Measurements from ENCODE around the gene SYPL2.

The SYPL2 gene

GRCh38 chr1:109509176-109510134 is 43.1 kb downstream of the SYPL2 start, which contains the start of gene AMIGO1:
AMIGO1 (minus strand) TSS chr1:109509727; CDS start chr1:109508912, 815 bp downstream.
- peak within 1 kb of the TSS; percentile 85 for H3K27ac Mint-ChIP-seq
- H3K36me3 Mint-ChIP-seq (ENCODE audit: low read depth) = peaks cover 7% of the 10 kb centered on the region
- peaks cover 60% of the 10 kb centered on the region for H3K4me1 Mint-ChIP-seq (ENCODE audit: low read depth)
- peak within 1 kb of the TSS; percentile 89 for H3K4me3 Mint-ChIP-seq
- no peaks in the 10 kb centered on the region for H3K9me3 Mint-ChIP-seq
- peaks cover 9% of the 10 kb centered on the region for H3K27me3 Mint-ChIP-seq

GRCh38 chr1:109513110-109513710 is 46.9 kb downstream of the SYPL2 start:
- Mint-ChIP-seq H3K27me3 (peaks cover 9% of the 10 kb centered on the region), H3K4me3 (no peak overlapping the region), H3K4me1 (ENCODE audit: low read depth) (peaks cover 33% of the 10 kb centered on the region), H3K9me3 (no peaks in the 10 kb centered on the region), H3K27ac (no peak overlapping the region), H3K36me3 (ENCODE audit: low read depth) (peaks cover 2% of the 10 kb centered on the region)

DNA sequence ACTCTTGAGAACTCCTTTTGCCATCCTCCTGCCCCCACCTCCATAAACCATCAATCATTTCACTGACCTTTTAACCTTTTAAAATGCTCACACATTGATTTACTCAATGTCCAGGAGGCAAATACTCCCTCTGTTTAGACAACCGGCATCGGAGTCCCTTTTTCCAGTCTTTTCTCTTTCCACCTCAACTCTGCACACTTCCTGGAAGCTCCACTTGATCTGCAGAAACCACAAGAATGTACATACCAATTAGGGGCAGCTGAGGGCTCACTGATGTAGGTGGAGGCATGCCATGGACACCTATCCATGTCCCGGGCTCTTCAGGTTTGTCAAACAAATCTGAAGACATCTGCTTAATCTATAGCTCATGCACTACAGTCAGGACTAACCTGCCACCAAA is 48.5 kb downstream of the SYPL2 start:
- H3K4me3 Mint-ChIP-seq = no peak overlapping the region

DNA sequence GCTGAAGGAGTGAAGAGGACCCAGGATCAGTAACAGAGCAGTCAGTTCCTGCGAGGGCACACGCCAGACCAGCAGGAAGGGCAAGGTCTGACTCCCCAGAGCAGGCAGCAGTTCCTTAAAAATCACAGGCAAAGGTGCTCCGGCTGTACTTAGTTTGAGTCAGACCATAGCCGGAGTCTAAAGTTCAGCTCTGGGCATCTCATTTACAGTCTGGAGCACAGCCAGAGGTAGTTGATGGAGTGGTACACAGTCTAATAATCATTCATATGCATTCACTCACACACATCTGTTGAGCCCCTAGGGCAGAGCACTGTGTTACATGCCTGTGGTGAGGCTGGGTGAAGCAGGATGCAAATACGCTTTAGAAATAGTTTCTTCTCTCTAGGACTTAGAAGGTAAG is 50.5 kb downstream of the SYPL2 start:
- H3K4me3 Mint-ChIP-seq = no peak overlapping the region
- H3K9me3 Mint-ChIP-seq = no peaks in the 10 kb centered on the region
- H3K4me1 Mint-ChIP-seq (ENCODE audit: low read depth) = peaks cover 3% of the 10 kb centered on the region
- no peaks in the 10 kb centered on the region for H3K36me3 Mint-ChIP-seq (ENCODE audit: low read depth)
- peaks cover 2% of the 10 kb centered on the region for H3K27me3 Mint-ChIP-seq
- no peak overlapping the region for H3K27ac Mint-ChIP-seq

More for the DNA sequence above, 48.5 kb downstream of the SYPL2 start:
- Mint-ChIP-seq H3K36me3 (ENCODE audit: low read depth) (no peaks in the 10 kb centered on the region), H3K27me3 (peaks cover 9% of the 10 kb centered on the region), H3K27ac (no peak overlapping the region), H3K4me1 (ENCODE audit: low read depth) (peaks cover 21% of the 10 kb centered on the region), H3K9me3 (no peaks in the 10 kb centered on the region)

DNA sequence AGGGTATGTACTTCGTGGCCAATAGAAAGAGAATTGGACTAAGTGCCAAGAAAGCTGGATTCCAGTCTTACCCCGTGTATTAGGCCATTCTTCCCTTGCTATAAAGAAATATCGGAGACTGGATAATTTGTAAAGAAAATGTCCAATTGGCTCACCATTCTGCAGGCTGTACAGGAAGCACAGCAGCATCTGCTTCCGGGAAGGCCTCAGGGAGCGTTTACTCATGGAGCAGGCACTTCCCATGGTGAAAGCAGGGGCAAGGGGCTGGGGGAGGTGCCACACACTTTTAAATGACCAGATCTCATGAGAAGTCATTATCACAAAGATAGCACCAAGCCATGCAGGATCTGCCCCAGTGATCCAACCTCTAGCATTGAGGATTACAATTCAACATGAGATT is 51.0 kb downstream of the SYPL2 start:
- Mint-ChIP-seq H3K27ac (no peak overlapping the region), H3K4me3 (no peak overlapping the region), H3K9me3 (no peaks in the 10 kb centered on the region), H3K4me1 (ENCODE audit: low read depth) (peaks cover 3% of the 10 kb centered on the region), H3K36me3 (ENCODE audit: low read depth) (no peaks in the 10 kb centered on the region), H3K27me3 (no peaks in the 10 kb centered on the region)

DNA sequence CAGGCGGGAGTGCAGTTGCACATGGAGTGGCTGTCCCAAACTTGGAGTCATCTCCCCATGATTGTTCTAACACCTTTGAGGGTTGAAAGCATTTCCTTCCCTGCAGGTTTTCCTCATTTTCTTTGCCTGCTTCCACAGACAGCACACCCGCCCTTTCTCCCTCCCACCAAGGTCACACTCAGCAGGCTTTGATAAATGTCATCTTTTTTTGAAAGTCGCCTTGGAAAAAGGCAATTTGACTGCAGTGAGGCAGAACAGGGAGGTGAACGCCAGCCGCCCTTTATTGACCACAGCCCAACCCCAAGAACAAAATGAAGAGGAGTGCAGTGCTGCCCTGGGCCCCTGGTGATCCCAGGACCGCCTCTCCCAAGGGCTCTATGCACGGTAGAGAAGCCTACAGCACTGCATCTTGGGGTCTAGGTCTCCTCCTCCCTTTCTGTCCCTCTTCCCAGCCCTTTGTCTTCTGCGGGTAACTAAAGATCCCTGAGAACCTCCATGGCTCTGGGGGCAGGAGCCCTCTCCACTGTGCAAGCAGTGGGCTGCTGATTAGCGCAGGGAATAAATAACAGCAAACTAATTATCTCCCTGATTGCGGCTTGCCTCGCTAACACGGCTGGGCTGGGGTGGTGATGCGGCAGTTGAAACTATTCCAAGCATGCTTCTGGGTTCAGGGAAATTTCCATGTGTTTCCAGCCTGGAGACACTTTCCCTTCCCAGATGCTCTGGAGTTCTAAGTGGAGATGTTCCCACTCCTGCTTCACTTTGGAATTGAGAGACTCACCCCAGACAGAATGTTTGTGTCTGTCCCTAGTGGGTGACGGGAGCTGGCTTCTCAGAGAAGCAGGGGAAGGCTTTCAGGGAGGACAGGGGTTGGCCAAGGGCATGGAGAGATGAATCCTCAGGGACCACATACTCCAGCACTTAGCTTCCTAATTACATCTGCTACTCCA is 54.9 kb downstream of the SYPL2 start:
- no peaks in the 10 kb centered on the region for H3K4me1 Mint-ChIP-seq (ENCODE audit: low read depth)
- no peaks in the 10 kb centered on the region for H3K9me3 Mint-ChIP-seq

GRCh38 chr1:109522026-109522425 is 55.7 kb downstream of the SYPL2 start:
- no peak overlapping the region for H3K4me3 Mint-ChIP-seq
- no peaks in the 10 kb centered on the region for H3K9me3 Mint-ChIP-seq
- H3K27ac Mint-ChIP-seq = no peak overlapping the region

More for the DNA sequence above, 54.9 kb downstream of the SYPL2 start:
- H3K4me3 Mint-ChIP-seq = no peak overlapping the region
- no peaks in the 10 kb centered on the region for H3K36me3 Mint-ChIP-seq (ENCODE audit: low read depth)
- H3K27ac Mint-ChIP-seq = no peak overlapping the region
- H3K27me3 Mint-ChIP-seq = no peaks in the 10 kb centered on the region

GRCh38 chr1:109523706-109524105 is 57.4 kb downstream of the SYPL2 start:
- no peaks in the 10 kb centered on the region for H3K4me1 Mint-ChIP-seq (ENCODE audit: low read depth)
- no peaks in the 10 kb centered on the region for H3K36me3 Mint-ChIP-seq (ENCODE audit: low read depth)
- H3K27me3 Mint-ChIP-seq = no peaks in the 10 kb centered on the region
- H3K9me3 Mint-ChIP-seq = no peaks in the 10 kb centered on the region
- H3K4me3 Mint-ChIP-seq = no peak overlapping the region
- H3K27ac Mint-ChIP-seq = no peak overlapping the region

More at GRCh38 chr1:109522026-109522425, 55.7 kb downstream of the SYPL2 start:
- no peaks in the 10 kb centered on the region for H3K36me3 Mint-ChIP-seq (ENCODE audit: low read depth)
- no peaks in the 10 kb centered on the region for H3K4me1 Mint-ChIP-seq (ENCODE audit: low read depth)
- H3K27me3 Mint-ChIP-seq = no peaks in the 10 kb centered on the region

GRCh38 chr1:109527098-109527811 is 60.9 kb downstream of the SYPL2 start:
- H3K4me3 Mint-ChIP-seq = no peak overlapping the region
- H3K36me3 Mint-ChIP-seq (ENCODE audit: low read depth) = no peaks in the 10 kb centered on the region
- no peaks in the 10 kb centered on the region for H3K27me3 Mint-ChIP-seq
- H3K9me3 Mint-ChIP-seq = no peaks in the 10 kb centered on the region
- H3K27ac Mint-ChIP-seq = no peak overlapping the region
- H3K4me1 Mint-ChIP-seq (ENCODE audit: low read depth) = peaks cover 12% of the 10 kb centered on the region

DNA sequence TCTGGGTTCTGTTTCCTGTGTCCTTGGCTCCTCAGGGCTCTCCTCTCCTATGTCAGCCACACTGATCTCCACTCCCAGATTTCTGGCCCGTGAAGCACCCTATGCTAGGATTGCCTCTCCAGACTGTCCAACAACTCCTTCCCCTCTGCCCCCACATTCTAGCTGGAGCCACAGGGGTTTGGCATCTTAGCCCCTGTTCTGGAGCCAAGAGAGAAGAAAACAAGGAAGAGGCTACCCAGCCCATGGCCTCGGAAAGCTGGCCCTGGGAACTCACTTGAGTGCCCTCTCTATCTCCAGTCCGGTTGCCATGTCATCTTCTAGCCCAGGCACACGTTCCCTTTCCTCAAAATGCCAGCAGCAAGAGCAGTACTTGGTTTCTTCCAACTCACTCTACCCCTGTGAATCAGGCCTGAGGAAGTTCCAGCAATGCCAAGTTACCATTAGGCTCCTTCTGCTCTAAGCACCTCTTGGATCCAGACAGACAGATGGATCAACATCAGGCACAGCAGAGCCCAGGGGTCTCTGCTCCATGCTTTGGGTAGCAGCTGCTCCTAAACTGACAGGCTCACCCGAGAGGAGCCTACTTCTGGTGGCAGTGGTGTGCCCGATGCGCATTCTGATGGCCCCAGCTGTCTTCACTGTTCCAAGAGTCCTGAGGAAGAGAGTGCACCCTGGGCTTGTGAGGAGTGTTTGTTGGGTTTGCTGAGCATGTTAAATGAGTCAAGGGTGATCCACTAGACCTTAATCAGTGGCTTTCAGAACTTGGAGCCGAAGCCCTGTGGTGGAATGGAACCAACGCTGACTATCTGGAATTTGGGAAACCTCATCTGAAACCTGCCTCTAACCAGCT is 61.7 kb downstream of the SYPL2 start:
- H3K4me1 Mint-ChIP-seq (ENCODE audit: low read depth) = peaks cover 17% of the 10 kb centered on the region
- H3K36me3 Mint-ChIP-seq (ENCODE audit: low read depth) = no peaks in the 10 kb centered on the region
- no peak overlapping the region for H3K4me3 Mint-ChIP-seq
- no peaks in the 10 kb centered on the region for H3K27me3 Mint-ChIP-seq
- H3K9me3 Mint-ChIP-seq = no peaks in the 10 kb centered on the region
- H3K27ac Mint-ChIP-seq = no peak overlapping the region

- no peaks in the 10 kb centered on the region for H3K36me3 Mint-ChIP-seq (ENCODE audit: low read depth)
- peaks cover 17% of the 10 kb centered on the region for H3K4me1 Mint-ChIP-seq (ENCODE audit: low read depth)
- H3K27me3 Mint-ChIP-seq = no peaks in the 10 kb centered on the region
- H3K27ac Mint-ChIP-seq = no peak overlapping the region
- no peaks in the 10 kb centered on the region for H3K9me3 Mint-ChIP-seq
- H3K4me3 Mint-ChIP-seq = no peak overlapping the region
Observed at GRCh38 chr1:109528712-109529111, 62.4 kb downstream of the SYPL2 start.

DNA sequence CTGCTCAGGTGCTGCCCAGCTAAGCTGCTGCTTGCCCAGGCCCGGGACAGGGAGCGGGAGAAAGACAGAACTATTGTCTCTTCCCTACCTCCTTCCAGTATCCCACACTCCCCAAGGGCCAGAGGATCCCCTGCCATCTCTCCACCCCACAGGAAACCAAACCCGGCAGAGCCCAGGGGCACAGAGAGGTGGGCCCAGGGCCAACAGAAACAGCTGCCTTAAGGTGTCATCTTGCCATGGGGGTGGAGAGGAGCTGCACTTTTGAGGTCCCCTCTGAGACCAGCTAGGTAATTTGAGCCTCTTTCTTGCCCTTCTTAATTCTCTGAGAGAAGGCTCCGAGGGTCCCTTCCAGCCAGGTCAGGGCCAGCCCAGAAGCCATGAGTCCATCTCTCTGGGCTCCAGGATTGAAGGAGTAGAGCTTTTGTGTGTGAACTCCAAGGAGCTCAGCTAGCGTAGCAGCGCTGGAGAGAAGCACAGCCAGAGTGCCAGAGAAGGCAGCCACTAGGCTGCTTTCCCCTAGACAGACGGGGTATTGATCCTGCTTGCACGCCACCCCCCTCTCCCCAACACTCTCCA is 63.6 kb downstream of the SYPL2 start:
- no peak overlapping the region for H3K4me3 Mint-ChIP-seq
- H3K36me3 Mint-ChIP-seq (ENCODE audit: low read depth) = no peaks in the 10 kb centered on the region
- H3K27ac Mint-ChIP-seq = no peak overlapping the region
- H3K9me3 Mint-ChIP-seq = no peaks in the 10 kb centered on the region
- peaks cover 17% of the 10 kb centered on the region for H3K4me1 Mint-ChIP-seq (ENCODE audit: low read depth)
- H3K27me3 Mint-ChIP-seq = no peaks in the 10 kb centered on the region

- Mint-ChIP-seq H3K4me3 (no peak overlapping the region), H3K9me3 (no peaks in the 10 kb centered on the region), H3K4me1 (ENCODE audit: low read depth) (peaks cover 17% of the 10 kb centered on the region), H3K27me3 (no peaks in the 10 kb centered on the region), H3K36me3 (ENCODE audit: low read depth) (no peaks in the 10 kb centered on the region), H3K27ac (no peak overlapping the region)
Observed at GRCh38 chr1:109530457-109531087, 64.2 kb downstream of the SYPL2 start.
